BE2C (cell line): Measurements from ENCODE around the gene BID.
"Not testable (repeated sequence)": the region's sequence is repeated elsewhere in the genome, so short reads cannot be mapped to it uniquely, and the experiment has no call there.

ENCODE experiments used
- DNase-seq: peaks from one replicate; pipeline ENCODE4 v3.0.0-alpha.2; 2020
- H3K27me3 ChIP-seq: fragments of 250-450 bp; sonication (Bioruptor Pico); 2 replicates; pipeline ENCODE4 v1.5.1; 2020; ENCODE audit warnings: mild to moderate bottlenecking
- H3K36me3 ChIP-seq: fragments of 250-450 bp; sonication (Bioruptor Pico); 2 replicates; pipeline ENCODE4 v1.5.1; 2020; ENCODE audit warnings: mild to moderate bottlenecking
- H3K4me1 ChIP-seq: fragments of 250-450 bp; sonication (Bioruptor Pico); 2 replicates; pipeline ENCODE4 v1.5.1; 2020
- H3K4me3 ChIP-seq: 2 replicates; pipeline ENCODE4 v1.5.1; 2011; ENCODE audit warnings: low read depth, low read length
- H3K9me3 ChIP-seq: fragments of 250-450 bp; sonication (Bioruptor Pico); 2 replicates; pipeline ENCODE4 v1.5.1; 2020
- TF ChIP-seq, protein P1 (sequence below): IDR thresholded peaks from 2 replicates; pipeline ENCODE4 v1.5.1; 2012; ENCODE audit warnings: mild to moderate bottlenecking, low read depth, low read length

BID gene

DNA sequence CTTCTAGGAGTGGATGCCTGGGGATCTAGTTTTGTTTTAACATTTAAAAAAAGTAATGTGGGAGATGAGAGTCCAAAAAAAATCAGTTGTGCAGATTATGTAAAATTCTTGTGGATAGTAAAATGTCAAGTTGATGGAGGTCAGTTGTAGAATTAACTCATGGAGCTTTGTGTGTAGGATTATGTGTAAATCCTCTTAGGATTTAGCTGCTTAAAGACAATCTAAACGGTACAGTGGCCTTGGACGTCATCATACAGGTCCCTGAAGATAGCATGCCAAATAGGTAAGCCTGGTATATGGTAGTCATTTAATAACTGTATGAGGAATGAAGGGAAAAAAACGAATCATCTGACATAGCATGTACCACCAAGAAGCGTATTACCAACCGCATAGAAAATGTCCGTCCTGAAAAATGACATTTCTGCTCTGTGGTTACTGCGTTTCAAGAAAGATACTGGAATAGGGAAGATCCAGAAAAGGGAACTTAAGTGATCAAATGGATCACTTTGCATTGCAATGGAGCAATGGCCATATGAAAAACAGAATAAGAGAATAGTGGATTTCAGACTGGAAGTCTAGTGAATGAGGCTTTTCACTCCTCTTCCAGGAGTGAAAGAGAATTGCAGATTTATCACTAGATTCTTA lies 74.5 kb downstream of the BID start:
- H3K36me3 ChIP-seq, result peaks cover 24% of the 10 kb centered on the region
- H3K9me3 ChIP-seq, result no peaks in the 10 kb centered on the region
- no peaks in the 10 kb centered on the region for H3K4me1 ChIP-seq
- no peak for DNase-seq
- H3K4me3 ChIP-seq, result no peak overlapping the region
- TF ChIP-seq, protein P1, sequence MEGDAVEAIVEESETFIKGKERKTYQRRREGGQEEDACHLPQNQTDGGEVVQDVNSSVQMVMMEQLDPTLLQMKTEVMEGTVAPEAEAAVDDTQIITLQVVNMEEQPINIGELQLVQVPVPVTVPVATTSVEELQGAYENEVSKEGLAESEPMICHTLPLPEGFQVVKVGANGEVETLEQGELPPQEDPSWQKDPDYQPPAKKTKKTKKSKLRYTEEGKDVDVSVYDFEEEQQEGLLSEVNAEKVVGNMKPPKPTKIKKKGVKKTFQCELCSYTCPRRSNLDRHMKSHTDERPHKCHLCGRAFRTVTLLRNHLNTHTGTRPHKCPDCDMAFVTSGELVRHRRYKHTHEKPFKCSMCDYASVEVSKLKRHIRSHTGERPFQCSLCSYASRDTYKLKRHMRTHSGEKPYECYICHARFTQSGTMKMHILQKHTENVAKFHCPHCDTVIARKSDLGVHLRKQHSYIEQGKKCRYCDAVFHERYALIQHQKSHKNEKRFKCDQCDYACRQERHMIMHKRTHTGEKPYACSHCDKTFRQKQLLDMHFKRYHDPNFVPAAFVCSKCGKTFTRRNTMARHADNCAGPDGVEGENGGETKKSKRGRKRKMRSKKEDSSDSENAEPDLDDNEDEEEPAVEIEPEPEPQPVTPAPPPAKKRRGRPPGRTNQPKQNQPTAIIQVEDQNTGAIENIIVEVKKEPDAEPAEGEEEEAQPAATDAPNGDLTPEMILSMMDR, result no peak
- no peaks in the 10 kb centered on the region for H3K27me3 ChIP-seq

DNA sequence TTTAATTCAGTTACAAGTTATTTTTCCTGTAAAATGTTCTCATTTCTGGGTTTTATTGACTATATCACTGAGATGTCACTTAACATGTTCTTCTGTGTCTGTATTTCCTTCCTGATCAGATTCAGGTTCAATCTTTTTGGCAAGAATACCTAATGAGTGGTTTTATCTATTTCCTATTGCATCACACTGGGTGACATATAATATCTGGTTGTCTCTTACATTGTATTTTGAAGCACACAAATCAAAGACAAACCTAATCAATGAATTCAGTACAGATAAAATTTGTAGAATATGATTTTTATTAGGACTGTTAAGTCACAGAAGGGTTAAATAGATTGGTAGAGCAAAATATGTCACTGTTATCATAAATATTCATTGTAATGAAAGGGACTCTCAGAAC lies 75.3 kb downstream of the BID start:
- Histone ChIP-seq H3K27me3 (no peaks in the 10 kb centered on the region), H3K4me3 (no peak overlapping the region), H3K4me1 (no peaks in the 10 kb centered on the region), H3K36me3 (peaks cover 19% of the 10 kb centered on the region), H3K9me3 (no peaks in the 10 kb centered on the region)
- TF ChIP-seq, protein P1, result no peak
- DNase-seq, result no peak

DNA sequence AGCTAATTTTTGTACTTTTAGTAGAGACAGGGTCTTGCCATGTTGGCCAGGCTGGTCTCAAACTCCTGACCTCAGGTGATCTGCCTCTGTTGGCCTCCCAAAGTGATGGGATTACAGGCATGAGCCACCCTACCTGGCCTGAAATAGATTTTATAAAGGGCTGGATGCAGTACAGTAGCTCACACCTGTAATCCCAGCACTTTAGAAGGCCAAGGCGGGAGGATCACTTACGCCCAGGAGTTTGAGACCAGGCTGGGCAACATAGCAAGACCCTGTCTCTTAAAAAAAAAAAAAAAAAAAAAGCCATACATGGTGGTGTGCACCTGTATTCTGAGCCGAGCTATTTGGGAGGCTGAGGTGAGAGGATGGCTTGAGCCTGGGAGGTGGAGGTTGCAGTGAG lies 76.0 kb downstream of the BID start:
- H3K27me3 ChIP-seq, H3K4me3 ChIP-seq, H3K4me1 ChIP-seq, DNase-seq, H3K9me3 ChIP-seq: not testable (repeated sequence)
- peaks cover 15% of the 10 kb centered on the region for H3K36me3 ChIP-seq

DNA sequence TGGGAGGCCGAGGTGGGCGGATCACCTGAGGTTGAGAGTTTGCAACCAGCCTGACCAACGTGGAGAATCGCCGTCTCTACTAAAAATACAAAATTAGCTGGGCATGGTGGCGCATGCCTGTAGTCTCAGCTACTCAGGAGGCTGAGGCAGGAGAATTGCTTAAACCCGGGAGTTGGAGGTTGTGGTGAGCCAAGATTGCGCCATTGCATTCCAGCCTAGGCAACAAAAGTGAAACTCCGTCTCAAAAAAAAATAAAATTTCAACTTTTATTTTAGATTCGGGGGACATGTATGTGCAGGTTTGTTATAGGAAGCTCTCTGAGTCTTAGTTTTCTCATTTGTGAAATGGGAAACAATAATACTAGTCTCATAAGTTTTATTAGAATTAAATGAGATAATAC lies 77.1 kb downstream of the BID start:
- H3K9me3 ChIP-seq, H3K36me3 ChIP-seq, H3K27me3 ChIP-seq, H3K4me3 ChIP-seq, H3K4me1 ChIP-seq, DNase-seq: not testable (repeated sequence)

DNA sequence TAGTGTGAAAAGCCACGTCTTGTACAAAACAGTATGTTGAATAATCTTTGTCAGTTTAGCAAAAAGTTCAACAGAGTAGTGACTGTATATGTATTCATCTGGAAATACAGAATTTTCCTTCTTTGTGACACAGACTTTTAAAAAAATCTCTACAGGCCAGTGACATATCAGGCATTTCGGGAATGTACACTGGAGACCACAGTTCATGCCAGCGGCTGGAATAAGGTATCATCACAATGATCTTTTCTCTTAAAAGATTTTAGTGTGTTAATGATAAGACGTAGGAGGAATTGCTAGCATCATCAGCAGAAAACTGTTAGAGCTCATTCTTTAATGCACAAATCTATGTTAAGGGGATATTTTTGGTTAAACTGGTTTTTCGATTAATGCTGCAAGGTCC lies 78.3 kb downstream of the BID start:
- H3K36me3 ChIP-seq, result peaks cover 9% of the 10 kb centered on the region
- TF ChIP-seq, protein P1, result no peak
- H3K4me3 ChIP-seq, result no peak overlapping the region
- no peaks in the 10 kb centered on the region for H3K9me3 ChIP-seq
- no peaks in the 10 kb centered on the region for H3K4me1 ChIP-seq
- H3K27me3 ChIP-seq, result no peaks in the 10 kb centered on the region
- no peak for DNase-seq

DNA sequence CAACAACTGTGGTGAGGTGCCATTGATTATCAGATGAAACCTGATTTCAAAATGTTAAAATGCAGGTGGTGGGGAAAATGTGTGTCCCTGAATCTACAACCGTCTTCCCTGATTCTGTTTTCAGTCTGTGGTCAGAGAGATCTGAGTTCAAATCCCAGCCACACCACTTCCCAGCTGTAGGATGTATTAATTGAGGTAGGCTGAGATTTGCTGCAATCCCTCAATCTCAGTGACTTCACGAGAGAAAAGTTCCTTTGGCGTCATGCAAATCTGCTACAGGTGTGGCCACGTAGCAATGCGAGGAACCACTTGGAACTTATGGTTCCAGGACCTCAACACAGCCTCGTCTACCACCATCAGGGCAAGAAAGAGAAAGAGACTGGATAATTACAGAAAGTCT lies 79.5 kb downstream of the BID start:
- no peak for DNase-seq
- H3K4me3 ChIP-seq, result no peak overlapping the region
- H3K4me1 ChIP-seq, result no peaks in the 10 kb centered on the region
- H3K9me3 ChIP-seq, result no peaks in the 10 kb centered on the region
- peaks cover 9% of the 10 kb centered on the region for H3K36me3 ChIP-seq
- H3K27me3 ChIP-seq, result no peaks in the 10 kb centered on the region
- TF ChIP-seq, protein P1, result no peak

DNA sequence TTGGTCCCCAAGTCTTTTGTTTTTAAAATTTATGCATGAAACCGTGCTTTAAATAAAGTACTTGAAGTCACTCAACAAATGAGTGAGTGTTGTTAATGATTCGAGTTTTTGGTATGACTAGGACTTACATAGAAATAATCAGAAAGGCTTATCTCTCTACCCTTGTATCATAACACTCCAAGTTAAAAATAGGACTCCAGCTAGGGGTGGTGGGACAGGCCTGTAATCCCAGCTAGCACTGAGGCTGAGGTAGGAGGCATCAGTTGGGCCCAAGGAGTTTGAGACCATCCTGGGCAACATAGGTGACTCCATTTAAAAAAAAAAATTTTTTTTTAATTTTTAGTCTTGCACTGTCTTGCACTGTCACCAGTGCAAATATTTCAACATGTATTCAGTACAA lies 80.1 kb downstream of the BID start:
- DNase-seq, result no peak
- Histone ChIP-seq H3K4me1 (no peaks in the 10 kb centered on the region), H3K27me3 (no peaks in the 10 kb centered on the region), H3K36me3 (peaks cover 9% of the 10 kb centered on the region), H3K9me3 (no peaks in the 10 kb centered on the region), H3K4me3 (no peak overlapping the region)
- TF ChIP-seq, protein P1, result no peak
